GM19463 (cell line): ENCODE measurements around the gene VRK1.
"Not testable (repeated sequence)": the region's sequence is repeated elsewhere in the genome, so short reads cannot be mapped to it uniquely, and the experiment has no call there.

ENCODE experiments used
- ATAC-seq: cut with Tn5 transposase; IDR thresholded peaks from one replicate; pipeline ENCODE4 v1.9.1; 2021; ENCODE audit warnings: mild to moderate bottlenecking, moderate library complexity; ENCODE audit not compliant: unreplicated experiment

The VRK1 gene, protein sequence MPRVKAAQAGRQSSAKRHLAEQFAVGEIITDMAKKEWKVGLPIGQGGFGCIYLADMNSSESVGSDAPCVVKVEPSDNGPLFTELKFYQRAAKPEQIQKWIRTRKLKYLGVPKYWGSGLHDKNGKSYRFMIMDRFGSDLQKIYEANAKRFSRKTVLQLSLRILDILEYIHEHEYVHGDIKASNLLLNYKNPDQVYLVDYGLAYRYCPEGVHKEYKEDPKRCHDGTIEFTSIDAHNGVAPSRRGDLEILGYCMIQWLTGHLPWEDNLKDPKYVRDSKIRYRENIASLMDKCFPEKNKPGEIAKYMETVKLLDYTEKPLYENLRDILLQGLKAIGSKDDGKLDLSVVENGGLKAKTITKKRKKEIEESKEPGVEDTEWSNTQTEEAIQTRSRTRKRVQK

DNA sequence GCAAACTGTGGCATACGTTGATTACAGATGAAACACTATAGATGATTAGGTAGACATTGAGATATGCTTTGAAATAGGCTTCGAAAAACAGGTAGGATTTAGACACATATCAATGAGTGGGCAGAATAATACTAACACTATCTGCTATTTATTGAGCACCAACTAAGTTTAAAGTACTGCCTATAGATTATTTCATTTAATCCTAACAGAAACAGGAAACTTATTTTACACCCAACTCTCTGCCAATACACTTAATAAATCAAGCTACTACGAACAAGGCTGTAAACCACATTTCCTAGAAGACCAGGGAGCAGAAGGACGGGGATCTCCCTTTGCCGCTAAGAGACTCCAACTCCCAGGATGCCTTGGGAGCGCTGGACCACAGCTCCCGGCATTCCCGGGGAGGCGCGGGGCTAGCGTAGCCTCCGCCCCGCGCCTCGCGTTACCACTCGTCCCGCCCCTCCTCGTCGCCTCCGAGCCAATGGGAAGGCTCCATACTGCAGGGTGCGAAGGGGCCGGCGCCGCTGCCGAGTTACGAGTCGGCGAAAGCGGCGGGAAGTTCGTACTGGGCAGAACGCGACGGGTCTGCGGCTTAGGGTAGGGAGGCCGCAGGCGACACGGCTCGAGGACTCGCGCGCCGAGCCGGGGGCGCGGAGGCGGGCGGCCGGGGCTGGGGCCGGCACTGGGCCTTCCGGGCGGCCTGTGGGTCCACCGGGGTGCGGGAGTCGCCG lies at the start of gene VRK1:
Gene VRK1 (plus strand): TSS at position 532 of the 731 bp plus-strand sequence. CDS start 36,090 bp downstream, outside the sequence.
- ATAC-seq, result peak; percentile 98

DNA sequence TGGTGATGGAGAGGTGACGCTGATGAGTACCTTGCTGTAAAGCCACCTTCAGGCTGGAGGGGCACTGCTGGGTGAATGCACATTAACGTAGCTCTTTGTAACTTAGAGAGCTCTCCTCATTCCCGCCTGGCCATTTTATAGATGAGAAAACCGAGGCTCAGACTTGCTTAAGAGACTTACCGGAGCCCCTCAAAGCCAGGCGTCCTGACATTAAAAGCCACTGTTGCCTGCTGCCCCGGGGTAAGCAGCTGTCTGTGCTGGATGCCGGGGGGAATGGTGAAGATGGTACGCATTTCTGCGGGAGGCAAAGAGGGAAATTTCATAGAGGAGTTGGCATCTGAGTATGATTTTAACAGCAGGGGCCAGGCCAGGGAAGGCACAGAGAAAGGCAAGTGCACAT lies 49.6 kb upstream of the VRK1 start:
- ATAC-seq, result no peak

DNA sequence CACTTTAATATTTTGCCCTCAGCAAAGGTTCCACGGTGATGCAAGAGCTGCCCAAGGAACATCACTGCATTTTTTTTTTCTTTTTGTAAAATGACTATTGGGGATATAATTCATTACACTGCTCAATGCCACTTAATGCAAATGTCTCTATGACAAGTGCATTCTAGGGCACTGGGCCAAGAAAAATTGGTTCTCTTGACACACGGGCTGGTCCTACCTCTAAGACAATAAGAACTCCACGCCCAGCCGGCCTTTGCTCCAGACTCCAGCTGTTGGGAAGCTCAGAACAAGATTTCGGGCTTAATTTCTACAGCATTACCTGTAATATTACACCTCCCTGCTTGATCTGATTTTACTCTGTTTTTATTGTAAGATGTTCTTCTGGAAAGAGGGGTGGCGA lies 48.8 kb upstream of the VRK1 start:
- ATAC-seq, result no peak

DNA sequence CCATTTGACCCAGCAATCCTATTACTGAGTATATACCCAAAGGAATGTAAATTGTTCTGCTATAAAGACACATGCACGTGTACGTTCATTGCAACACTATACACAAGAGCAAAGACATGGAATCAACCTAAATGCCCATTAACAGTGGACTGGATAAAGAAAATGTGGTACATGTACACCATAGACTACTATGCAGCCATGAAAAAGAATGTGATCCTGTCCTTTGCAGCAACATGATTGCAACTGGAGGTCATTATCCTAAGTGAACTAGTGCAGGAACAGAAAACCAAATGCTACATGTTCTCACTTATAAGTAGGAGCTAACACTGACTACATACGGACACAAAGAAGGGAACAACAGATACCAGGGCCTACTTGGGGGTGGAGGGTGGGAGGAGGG lies 45.7 kb upstream of the VRK1 start:
- no peak for ATAC-seq

DNA sequence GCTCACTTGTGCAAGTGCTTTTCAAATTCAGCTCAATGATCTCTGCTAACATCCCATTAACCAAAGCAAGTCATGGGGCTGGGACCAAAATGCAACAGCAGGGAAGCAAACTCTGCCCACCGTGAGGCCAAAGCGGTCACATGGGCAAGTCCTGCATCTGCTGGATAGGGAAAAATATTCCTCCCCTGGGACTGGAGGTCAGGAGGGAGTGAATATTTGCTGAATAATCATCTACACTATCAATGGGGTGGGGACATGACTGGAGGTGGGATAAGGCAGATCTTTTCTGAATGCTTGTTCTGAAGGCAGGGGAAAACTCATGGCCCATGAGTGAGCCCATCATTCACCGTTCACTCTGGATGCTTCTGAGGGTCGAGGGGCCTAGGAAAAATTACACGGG lies 45.1 kb upstream of the VRK1 start:
- no peak for ATAC-seq

DNA sequence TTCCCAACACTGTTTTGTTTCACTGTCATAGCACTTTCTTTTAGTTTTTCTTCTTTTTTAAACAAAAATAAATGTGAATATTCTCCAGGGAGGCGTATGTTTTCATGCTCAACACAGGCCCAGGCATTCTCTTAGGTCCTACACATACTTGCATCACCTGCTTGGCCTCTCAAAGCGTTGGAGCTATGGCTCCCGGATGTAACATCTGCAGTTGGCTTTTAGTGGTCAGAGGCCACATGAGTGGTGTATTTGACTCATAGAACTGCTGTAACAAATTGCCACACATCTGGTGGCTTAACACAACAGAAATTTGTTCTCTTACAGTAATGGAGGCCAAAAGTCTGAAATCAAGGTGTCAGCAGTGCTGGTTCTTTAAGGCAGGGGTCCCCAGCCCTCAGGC lies 44.6 kb upstream of the VRK1 start:
- ATAC-seq, result no peak

DNA sequence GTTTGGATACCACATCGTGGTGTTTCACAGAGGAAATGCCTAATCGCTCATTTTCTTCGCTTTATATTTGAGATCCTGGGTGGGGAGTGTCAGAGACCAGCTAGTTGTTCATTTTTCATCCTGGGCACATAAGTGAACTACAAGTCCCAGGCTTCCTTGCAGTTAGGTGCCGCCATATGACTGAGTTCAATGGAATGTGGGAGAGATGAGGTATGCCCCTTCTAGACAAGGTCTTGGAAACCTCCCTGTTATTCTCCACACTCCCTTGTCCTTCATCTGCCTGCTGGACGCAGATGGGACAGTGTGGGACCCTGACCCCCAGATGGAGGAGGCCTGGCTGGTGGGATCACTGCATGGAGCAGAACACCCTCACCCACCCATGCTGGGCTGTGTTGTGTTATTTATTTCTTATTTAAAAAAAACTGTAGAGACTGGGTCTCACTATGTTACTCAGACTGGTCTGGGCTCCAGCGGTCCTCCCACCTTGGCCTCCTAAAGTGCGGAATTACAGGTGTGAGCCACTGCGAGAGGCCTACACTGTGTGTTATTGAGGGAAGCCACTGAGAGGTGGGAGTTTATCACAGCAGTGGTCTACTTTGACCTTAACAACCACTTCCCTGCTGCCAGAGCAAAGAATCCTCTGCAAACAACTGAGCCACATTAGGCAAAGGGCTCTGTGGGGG lies 42.9 kb upstream of the VRK1 start:
- ATAC-seq, result no peak

DNA sequence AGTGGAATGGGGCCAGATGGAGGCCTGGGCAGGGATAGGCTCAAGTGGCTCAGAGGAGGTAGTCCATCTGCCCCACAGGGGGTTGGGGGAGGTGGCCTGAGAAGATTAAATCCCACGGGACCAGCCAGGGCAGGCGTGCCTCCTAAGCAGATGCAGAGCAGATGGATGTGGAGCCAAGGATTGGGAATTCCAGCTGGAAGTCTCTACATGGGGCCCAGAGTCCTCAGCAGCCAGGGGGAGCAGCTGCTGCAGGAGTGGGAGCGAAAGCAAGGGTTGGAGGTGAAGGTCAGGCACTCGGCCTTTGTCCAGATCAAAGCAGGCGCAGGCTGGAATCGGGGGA lies 42.4 kb upstream of the VRK1 start:
- ATAC-seq, result no peak

DNA sequence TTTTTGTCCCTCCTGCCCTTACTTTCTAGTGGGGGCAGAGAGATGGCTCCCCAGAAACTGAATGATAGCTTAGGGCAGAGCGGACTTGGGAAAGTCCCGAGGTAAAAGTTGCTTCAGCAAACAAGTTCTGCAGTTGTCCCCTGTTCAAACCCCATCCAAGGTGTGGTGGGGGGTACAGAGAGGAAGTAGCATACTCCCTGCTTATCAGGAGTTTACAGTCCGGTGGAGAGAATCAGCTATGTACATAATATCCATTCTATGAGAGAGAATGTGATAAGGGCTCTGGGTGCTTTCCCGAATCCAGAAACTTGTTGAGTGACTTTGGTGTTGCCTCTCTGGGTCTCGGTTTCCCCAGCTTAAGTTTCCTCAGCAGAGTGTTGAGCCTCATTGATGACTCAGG lies 40.4 kb upstream of the VRK1 start:
- ATAC-seq, result no peak

DNA sequence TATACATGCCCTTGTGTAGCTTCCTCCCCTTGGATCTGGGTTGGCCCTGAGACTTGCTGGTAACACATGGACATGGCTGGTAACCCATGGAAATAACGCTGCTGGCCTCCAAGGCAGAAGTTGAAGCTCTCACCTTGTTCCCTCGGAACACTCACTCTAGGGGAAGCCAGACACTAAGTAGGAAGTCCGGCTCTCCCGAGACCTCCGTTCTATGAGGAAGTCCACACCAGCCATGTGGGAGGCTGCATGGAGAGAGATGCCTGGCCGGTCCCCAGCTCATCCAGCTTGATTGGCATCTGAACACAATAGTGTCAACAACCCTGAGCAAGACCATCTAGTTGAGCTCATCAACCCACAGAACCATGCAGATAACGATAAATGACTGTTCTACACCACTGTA lies 39.7 kb upstream of the VRK1 start:
- no peak for ATAC-seq

DNA sequence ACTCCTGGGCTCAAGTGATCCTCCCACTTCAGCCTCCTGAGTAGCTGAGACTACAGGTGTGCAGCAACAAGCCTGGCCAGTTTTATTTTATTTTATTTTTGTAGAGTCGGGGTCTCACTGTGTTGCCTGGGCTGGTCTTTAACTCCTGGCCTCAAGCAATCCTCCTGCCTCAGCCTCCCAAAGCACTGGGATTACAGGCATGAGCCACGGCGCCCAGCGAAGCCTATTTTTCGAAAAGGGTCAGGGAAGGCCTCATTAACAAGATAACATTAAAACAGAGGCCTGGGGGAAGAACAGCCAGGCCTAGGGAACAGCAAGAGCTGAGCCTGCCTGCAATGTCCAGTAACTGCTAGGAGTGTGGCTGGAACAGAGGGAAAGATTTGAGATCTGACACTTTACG lies 36.1 kb upstream of the VRK1 start:
- no peak for ATAC-seq

DNA sequence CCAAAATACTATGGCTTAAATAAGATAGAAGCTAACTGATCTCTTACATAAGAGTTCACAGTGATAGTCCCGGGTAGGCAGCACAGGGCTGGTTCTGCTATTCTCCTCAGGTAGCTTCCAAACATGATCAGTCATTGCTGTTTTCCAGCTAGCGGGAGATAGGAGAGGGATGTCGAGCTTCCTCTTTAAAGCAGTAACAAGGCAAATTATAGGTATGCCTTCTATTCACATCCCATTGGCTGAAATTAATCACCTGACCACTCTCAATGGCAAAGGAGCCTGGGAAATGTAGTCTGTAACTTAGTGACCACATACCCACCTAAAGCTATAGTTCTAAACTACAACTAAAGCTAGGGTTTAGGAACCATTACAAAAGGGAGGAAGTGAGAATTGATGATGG lies 34.5 kb upstream of the VRK1 start:
- peak; percentile 99 for ATAC-seq

DNA sequence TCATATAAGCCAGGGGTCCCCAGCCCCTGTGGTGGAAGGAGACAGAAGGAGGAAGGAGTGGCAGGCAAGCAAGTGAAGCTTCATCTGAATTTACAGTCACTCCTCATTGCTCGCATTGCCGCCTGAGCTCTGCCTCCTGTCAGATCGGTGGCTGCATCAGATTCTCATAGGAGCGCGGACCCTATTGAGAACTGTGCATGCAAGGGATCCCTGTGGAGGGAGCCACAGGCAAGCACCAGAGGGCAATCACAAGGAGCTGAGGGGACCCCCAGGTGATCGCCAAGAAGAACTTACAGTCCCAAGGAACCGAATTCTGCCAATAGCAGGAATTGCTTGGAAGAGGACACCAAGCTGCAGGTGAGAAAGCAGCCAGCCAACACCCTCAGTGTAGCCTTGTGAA lies 33.2 kb upstream of the VRK1 start:
- ATAC-seq, result no peak

DNA sequence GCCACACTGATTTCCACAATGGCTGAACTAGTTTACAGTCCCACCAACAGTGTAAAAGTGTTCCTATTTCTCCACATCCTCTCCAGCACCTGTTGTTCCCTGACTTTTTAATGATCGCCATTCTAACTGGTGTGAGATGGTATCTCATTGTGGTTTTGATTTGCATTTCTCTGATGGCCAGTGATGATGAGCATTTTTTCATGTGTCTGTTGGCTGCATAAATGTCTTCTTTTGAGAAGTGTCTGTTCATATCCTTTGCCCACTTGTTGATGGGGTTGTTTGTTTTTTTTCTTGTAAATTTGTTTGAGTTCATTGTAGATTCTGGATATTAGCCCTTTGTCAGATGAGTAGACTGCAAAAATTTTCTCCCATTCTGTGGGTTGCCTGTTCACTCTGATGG lies 32.0 kb upstream of the VRK1 start:
- not testable (repeated sequence) for ATAC-seq

DNA sequence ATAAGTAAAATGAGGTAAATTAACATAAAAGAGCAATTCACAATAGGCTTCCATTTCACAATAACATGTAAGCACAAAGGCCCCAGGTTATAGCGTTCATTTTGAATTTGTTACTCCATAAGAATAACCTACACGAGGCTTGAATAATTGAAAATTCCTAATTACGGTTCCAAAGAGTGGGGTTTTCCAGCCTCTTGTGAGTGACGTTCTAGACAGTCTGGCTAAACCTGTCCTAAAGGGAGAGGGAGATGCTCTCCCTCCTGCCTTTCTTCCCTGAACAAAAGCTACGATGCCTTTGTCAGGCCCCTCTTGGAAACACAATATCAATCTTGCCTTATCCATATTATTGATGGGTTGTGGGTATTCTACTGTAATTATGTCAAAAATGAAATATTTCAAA lies 24.3 kb upstream of the VRK1 start:
- no peak for ATAC-seq

DNA sequence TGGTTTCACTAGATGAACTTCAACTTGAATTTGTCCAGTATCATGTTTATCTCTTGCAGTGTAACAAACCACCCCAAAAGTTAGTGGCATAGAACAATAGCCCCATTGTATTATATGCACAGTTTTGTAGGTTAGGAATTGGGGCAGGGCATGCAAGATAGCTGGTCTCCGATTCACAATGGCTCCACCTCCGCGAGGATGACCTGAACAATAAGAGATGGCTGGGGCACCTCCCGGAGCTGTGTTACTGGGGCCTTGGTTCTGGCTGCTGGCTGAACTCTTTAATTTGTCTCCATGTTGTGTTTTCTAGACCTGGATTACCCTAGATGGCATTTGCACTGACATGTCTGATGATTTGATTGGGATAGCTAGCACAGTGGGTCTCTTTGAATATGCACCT lies 20.4 kb upstream of the VRK1 start:
- ATAC-seq, result no peak

DNA sequence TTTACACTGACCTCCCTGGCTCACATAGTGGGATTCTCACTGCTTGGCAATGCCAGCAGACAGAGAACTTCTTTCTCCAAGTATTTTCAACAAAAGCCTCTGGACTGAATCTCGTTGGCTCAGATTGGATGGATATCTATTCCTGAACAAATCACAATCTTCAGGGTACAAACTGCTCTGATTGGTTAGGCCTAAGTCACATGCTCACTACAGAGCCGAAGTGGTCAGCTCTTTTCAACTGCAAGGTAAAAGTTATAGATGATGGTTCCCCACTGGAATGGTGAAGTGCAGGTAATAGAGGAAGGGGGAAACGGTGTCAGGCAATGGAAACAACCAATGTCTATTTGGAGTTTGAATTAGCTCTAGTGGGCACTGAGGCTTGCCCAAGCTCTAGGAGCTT lies 16.7 kb upstream of the VRK1 start:
- no peak for ATAC-seq

DNA sequence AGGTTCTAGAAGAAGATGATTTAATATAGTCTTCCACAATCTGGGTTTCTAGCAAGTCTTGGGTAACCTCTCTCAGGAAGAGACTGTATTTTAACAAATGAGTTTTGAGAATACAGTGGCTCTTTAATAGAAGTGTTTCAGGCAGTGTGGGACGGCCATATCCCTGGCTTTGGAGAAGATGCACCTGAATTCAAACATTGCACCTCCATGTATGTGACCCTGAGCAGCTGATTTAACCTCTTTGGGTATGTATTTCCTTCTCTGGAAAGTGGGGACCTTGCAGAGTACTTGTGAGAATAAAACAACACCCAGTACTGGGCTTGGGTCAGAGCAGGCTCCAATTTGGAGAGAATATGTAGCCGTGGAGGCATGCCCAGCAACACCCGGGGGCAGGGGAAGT lies 15.8 kb upstream of the VRK1 start:
- no peak for ATAC-seq

DNA sequence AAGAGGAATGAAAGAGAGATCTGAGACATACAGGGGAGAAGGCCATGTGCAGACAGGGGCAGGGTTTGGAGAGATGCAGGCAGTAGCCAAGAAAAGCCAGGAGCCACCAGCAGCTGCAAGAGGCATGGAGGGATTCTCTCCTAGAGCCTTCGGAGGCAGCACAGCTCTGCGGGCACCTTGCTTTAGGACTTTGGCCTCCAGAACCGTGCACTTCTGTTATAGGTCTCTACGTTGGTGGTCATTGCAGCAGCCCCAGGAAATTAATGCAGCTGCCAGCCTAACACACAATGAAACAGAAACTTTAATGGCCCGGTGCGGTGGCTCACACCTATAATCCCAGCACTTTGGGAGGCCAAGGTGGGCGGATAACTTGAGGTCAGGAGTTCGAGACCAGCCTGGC lies 14.7 kb upstream of the VRK1 start:
- ATAC-seq, result no peak

DNA sequence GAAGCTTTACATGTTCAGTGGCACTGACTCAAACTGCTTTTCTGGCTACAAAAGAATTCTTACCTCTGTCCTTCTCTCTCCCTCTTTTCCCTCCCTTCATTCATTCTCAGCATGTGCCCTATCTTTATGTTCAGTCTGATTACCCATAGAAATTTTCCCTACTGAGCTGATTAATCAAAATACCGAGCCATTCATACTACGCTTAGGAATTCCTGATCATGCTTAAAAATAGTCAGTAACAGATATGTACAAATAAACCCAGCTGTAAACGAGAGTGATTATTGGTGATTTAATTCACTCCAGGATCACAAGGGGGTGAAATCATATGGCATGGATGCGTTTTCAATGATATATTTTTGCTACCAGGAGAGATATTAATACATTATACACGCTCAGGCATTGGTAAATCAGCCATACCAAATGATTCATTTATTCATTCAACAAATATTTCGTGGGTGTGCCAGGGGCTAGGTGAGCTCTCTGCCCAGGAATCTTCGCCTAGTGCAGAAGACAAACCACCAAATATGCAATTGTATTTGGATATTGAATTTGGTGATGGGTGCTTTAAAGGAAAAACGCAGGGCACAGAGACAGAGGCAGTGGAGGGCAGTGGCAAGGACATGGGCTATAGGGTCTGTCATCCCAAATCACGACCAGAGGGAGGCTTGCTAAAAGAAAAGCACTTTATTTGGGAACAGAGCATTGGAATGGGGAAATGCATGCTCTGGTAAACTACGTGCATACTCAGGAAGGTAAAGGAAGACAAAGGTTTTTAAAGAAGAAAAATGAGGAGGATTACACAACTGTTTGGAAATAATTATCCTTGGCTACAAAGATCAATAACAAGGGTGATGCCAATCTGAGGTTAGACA lies 13.9 kb upstream of the VRK1 start:
- ATAC-seq, result no peak

DNA sequence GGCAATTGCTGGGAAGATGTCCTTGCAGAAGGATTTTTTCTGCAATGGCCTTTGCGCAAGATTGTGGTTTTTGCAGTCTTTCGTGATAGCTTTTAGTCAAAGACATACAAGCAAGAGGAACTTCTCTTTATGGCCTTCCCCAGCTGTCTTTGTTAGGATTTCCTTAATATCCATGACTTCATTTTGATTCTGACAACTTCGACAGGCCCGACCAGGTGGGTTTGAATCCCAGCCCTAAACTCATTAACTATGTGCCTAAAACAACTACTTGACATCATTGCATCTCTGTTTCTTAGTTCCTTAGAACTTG lies 13.3 kb upstream of the VRK1 start:
- no peak for ATAC-seq
